SK-N-SH treated with all-trans-retinoic acid at 6 μM for 48 hours (cell line): ENCODE measurements around the gene DHRS7B.

Experiments used
- ATAC-seq: fragments of 200-7000 bp; cut with Tn5 transposase; 3 replicates; pipeline ENCODE4 v1.9.1; 2020; ENCODE audit warnings: mild to moderate bottlenecking, moderate library complexity
- ARNTL ChIP-seq: fragments of 450-650 bp; formaldehyde crosslinking; IDR thresholded peaks from 2 replicates; pipeline ENCODE4 v1.5.0; 2020; ENCODE audit warnings: low read depth, mild to moderate bottlenecking, moderate library complexity, borderline replicate concordance
- GLIS3 ChIP-seq: fragments of 250-450 bp; sonication (Bioruptor Pico); IDR thresholded peaks from 2 replicates; pipeline ENCODE4 v1.5.0; 2020; ENCODE audit warnings: mild to moderate bottlenecking, moderate library complexity
- ISL1 ChIP-seq: fragments of 250-450 bp; sonication (Bioruptor Pico); IDR thresholded peaks from 2 replicates; pipeline ENCODE4 v2.1.2; 2022; ENCODE audit warnings: mild to moderate bottlenecking, moderate library complexity
- OSR1 ChIP-seq: fragments of 250-450 bp; sonication (Bioruptor Pico); IDR thresholded peaks from 2 replicates; pipeline ENCODE4 v1.8.0; 2022; ENCODE audit warnings: moderate library complexity, mild to moderate bottlenecking, inconsistent platforms
- PPARA ChIP-seq: fragments of 250-450 bp; sonication (Bioruptor Pico); IDR thresholded peaks from 2 replicates; pipeline ENCODE4 v1.5.0; 2020; ENCODE audit warnings: mild to moderate bottlenecking, borderline replicate concordance
- SNAI2 ChIP-seq: fragments of 250-450 bp; sonication (Bioruptor Pico); IDR thresholded peaks from 2 replicates; pipeline ENCODE4 v1.5.0; 2020; ENCODE audit warnings: mild to moderate bottlenecking, moderate library complexity
- TCF4 ChIP-seq: fragments of 250-450 bp; sonication (Bioruptor Pico); IDR thresholded peaks from 2 replicates; pipeline ENCODE4 v1.8.0; 2021; ENCODE audit warnings: mild to moderate bottlenecking, moderate library complexity, borderline replicate concordance
- TOX ChIP-seq: fragments of 250-450 bp; sonication (Bioruptor Pico); IDR thresholded peaks from 2 replicates; pipeline ENCODE4 v1.8.0; 2021; ENCODE audit warnings: mild to moderate bottlenecking, moderate library complexity, borderline replicate concordance
- ZC3H10 ChIP-seq: fragments of 250-450 bp; sonication (Bioruptor Pico); IDR thresholded peaks from 2 replicates; pipeline ENCODE4 v1.5.1; 2021; ENCODE audit warnings: mild to moderate bottlenecking, moderate library complexity
- ZFP3 ChIP-seq: fragments of 250-450 bp; sonication (Bioruptor Pico); IDR thresholded peaks from 2 replicates; pipeline ENCODE4 v1.5.0; 2020; ENCODE audit warnings: mild to moderate bottlenecking, moderate library complexity
- ZFP30 ChIP-seq: fragments of 450-650 bp; formaldehyde crosslinking; IDR thresholded peaks from 2 replicates; pipeline ENCODE4 v1.5.0; 2022; ENCODE audit warnings: mild to moderate bottlenecking, moderate library complexity
- ZNF565 ChIP-seq: fragments of 450-650 bp; formaldehyde crosslinking; conservative IDR thresholded peaks from 2 replicates; pipeline ENCODE4 v1.5.0; 2020; ENCODE audit warnings: low read depth, mild to moderate bottlenecking, moderate library complexity
- ZNF70 ChIP-seq: fragments of 450-650 bp; formaldehyde crosslinking; IDR thresholded peaks from 2 replicates; pipeline ENCODE4 v1.5.0; 2020; ENCODE audit warnings: mild to moderate bottlenecking, moderate library complexity
- ZNF8 ChIP-seq: fragments of 450-650 bp; formaldehyde crosslinking; IDR thresholded peaks from 2 replicates; pipeline ENCODE4 v1.5.0; 2020; ENCODE audit warnings: mild to moderate bottlenecking, moderate library complexity
- TF ChIP-seq, protein P1 (sequence below): fragments of 250-450 bp; sonication (Bioruptor Pico); IDR thresholded peaks from 2 replicates; pipeline ENCODE4 v1.8.0; 2020; ENCODE audit warnings: mild to moderate bottlenecking, moderate library complexity, borderline replicate concordance
- TF ChIP-seq, protein P2 (sequence below): fragments of 250-450 bp; sonication (Bioruptor Pico); IDR thresholded peaks from 2 replicates; pipeline ENCODE4 v1.5.1; 2021; ENCODE audit warnings: mild to moderate bottlenecking, moderate library complexity
- TF ChIP-seq, protein P3 (sequence below): fragments of 250-450 bp; sonication (Bioruptor Pico); IDR thresholded peaks from 2 replicates; pipeline ENCODE4 v1.8.0; 2021; ENCODE audit warnings: low read depth, mild to moderate bottlenecking, moderate library complexity, borderline replicate concordance
- TF ChIP-seq, protein P4 (sequence below): fragments of 250-450 bp; sonication (Bioruptor Pico); IDR thresholded peaks from 2 replicates; pipeline ENCODE4 v1.5.1; 2020; ENCODE audit warnings: low read depth, mild to moderate bottlenecking, moderate library complexity
- TF ChIP-seq, protein P5 (sequence below): fragments of 250-450 bp; sonication (Bioruptor Pico); IDR thresholded peaks from 2 replicates; pipeline ENCODE4 v1.5.0; 2020; ENCODE audit warnings: mild to moderate bottlenecking, moderate library complexity

Gene DHRS7B

DNA sequence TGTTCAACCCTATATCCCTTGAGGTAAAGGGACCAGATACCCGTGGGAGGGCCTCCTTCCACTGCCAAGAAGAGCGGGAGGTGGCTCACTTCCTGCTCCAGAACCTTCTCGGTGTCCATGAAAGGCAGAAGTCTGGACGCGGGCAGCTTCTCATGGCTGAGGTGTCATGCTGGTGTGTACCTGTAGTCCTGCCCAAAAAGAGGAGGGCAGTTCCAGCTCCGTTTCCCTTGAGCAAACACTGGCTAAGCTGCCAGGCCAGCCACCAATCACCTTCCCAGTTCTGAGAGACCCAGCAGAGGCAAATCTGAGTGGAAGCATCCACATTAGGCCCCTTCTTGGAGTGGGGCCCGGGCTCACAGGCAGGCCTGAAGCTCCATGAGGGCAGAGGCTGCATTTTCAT is 81.6 kb downstream of the DHRS7B start:
- ATAC-seq, result no peak
- TF ChIP-seq ZFP3 (CRISPR knock-in tag), result no peak
- no peak for TF ChIP-seq TOX (CRISPR knock-in tag)
- TF ChIP-seq, protein P1, sequence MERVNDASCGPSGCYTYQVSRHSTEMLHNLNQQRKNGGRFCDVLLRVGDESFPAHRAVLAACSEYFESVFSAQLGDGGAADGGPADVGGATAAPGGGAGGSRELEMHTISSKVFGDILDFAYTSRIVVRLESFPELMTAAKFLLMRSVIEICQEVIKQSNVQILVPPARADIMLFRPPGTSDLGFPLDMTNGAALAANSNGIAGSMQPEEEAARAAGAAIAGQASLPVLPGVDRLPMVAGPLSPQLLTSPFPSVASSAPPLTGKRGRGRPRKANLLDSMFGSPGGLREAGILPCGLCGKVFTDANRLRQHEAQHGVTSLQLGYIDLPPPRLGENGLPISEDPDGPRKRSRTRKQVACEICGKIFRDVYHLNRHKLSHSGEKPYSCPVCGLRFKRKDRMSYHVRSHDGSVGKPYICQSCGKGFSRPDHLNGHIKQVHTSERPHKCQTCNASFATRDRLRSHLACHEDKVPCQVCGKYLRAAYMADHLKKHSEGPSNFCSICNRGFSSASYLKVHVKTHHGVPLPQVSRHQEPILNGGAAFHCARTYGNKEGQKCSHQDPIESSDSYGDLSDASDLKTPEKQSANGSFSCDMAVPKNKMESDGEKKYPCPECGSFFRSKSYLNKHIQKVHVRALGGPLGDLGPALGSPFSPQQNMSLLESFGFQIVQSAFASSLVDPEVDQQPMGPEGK (CRISPR knock-in tag), result no peak
- no peak for TF ChIP-seq TCF4 (CRISPR knock-in tag)
- no peak for TF ChIP-seq ZC3H10 (CRISPR knock-in tag)

DNA sequence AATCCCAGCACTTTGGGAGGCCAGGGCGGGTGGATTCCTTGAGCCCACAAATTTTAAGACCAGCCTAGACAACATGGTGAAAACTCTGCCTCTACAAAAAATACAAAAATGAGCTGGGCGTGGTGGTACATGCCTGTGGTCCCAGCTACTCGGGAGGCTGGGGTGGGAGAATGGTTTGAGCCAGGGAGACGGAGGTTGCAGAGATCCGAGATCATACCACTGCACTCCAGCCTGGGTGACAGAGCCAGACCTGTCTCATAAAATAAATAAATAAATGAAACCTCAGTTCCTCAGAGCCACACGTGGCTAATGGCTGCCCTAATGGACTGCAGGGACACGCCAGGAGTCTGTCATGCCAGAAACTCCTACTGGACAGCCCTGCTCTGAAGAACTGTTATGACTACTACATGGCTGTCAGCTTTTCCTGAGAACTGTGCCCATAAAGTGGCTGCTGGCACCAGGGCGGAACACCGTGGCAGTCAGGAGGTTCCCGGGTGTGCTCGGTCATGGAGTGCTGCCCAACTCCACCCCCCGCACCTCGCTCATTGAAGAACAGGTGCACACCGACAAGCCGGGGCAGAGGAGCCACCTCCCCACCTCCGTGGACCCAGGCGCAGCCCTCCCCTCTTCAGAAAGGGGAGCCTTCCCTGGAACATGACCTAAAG is 82.9 kb downstream of the DHRS7B start:
- ATAC-seq, result no peak
- TF ChIP-seq ARNTL (CRISPR knock-in tag), result no peak
- TF ChIP-seq, protein P2, sequence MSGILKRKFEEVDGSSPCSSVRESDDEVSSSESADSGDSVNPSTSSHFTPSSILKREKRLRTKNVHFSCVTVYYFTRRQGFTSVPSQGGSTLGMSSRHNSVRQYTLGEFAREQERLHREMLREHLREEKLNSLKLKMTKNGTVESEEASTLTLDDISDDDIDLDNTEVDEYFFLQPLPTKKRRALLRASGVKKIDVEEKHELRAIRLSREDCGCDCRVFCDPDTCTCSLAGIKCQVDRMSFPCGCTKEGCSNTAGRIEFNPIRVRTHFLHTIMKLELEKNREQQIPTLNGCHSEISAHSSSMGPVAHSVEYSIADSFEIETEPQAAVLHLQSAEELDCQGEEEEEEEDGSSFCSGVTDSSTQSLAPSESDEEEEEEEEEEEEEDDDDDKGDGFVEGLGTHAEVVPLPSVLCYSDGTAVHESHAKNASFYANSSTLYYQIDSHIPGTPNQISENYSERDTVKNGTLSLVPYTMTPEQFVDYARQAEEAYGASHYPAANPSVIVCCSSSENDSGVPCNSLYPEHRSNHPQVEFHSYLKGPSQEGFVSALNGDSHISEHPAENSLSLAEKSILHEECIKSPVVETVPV (CRISPR knock-in tag), result no peak
- TF ChIP-seq, all 23 proteins: peak for 0

DNA sequence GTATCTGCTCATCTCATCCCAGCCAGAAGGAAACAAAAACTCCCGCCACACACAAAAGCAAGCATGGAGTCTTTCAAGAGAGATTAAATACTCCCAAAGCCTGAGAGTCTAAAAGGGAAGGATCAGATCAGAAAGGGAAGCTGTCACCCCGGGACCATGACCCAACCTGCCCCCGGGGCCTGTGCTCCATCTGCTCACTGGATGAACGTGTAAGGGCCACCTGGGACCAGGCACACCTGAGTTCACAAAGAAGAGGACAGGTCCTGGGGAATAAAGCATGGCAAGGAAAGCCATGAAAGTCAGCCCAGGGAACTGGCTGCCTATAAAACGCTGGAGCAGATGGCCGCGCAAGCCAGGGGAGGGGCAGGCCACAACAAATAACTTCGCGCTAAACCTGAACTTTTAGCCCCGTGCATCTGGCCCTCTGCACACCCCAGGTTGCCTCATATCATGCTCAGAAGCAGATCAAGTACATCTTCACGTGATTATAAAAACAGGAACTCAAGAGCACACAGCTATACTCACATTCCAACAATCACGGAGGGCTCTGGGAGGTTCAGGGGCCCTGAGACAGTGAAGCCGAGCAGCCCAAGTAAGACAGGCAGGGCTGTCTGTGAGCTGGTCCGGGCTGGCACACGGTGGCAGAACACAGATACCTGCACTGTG is 83.8 kb downstream of the DHRS7B start:
- ATAC-seq, result no peak
- no peak for TF ChIP-seq TCF4 (CRISPR knock-in tag)
- no peak for TF ChIP-seq ZNF565
- TF ChIP-seq TOX (CRISPR knock-in tag), result no peak
- no peak for TF ChIP-seq GLIS3 (CRISPR knock-in tag)

DNA sequence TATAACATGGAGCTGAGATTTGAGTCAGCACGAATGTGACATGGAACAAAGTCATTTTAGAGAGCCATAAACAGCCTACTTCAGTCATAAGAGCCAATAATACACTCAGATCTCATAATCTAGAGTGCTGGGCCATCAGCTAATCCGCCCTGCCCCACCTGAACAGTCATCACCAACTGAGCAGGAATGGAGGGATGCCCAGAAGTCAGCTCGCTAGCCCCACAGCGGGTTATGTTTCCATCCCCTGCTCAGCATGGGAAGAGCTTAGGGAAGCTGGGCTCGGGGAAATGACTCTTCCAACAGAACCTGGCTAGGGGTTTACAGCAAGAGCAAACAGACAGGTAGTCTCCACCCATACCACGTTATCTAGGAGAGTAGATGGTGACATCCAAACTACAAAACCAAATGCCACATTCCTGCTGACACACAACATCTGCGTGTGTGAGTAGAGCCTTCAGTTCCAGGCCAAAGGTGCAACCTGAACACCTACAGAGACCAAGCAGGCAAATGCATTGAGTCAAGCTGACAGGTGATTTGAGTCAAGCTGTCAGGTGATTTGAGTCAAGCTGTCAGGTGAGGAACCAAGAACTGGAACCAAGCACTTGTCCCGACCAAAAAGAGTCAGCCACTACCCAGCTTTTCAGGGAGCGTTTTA is 85.2 kb downstream of the DHRS7B start:
- TF ChIP-seq TCF4 (CRISPR knock-in tag) (no peak), ISL1 (CRISPR knock-in tag) (no peak), ARNTL (CRISPR knock-in tag) (no peak), ZFP30 (CRISPR knock-in tag) (no peak), GLIS3 (CRISPR knock-in tag) (no peak), OSR1 (CRISPR knock-in tag) (no peak), ZNF70 (CRISPR knock-in tag) (no peak), PPARA (CRISPR knock-in tag) (no peak), ZNF565 (no peak), ZFP3 (CRISPR knock-in tag) (no peak), ZC3H10 (CRISPR knock-in tag) (no peak), SNAI2 (no peak), ZNF8 (CRISPR knock-in tag) (no peak)
- TF ChIP-seq, protein P3, sequence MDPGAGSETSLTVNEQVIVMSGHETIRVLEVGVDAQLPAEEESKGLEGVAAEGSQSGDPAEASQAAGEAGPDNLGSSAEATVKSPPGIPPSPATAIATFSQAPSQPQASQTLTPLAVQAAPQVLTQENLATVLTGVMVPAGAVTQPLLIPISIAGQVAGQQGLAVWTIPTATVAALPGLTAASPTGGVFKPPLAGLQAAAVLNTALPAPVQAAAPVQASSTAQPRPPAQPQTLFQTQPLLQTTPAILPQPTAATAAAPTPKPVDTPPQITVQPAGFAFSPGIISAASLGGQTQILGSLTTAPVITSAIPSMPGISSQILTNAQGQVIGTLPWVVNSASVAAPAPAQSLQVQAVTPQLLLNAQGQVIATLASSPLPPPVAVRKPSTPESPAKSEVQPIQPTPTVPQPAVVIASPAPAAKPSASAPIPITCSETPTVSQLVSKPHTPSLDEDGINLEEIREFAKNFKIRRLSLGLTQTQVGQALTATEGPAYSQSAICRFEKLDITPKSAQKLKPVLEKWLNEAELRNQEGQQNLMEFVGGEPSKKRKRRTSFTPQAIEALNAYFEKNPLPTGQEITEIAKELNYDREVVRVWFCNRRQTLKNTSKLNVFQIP (CRISPR knock-in tag), result no peak
- TF ChIP-seq, protein P4, sequence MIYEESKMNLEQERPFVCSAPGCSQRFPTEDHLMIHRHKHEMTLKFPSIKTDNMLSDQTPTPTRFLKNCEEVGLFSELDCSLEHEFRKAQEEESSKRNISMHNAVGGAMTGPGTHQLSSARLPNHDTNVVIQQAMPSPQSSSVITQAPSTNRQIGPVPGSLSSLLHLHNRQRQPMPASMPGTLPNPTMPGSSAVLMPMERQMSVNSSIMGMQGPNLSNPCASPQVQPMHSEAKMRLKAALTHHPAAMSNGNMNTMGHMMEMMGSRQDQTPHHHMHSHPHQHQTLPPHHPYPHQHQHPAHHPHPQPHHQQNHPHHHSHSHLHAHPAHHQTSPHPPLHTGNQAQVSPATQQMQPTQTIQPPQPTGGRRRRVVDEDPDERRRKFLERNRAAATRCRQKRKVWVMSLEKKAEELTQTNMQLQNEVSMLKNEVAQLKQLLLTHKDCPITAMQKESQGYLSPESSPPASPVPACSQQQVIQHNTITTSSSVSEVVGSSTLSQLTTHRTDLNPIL (CRISPR knock-in tag), result no peak
- TF ChIP-seq, protein P5, sequence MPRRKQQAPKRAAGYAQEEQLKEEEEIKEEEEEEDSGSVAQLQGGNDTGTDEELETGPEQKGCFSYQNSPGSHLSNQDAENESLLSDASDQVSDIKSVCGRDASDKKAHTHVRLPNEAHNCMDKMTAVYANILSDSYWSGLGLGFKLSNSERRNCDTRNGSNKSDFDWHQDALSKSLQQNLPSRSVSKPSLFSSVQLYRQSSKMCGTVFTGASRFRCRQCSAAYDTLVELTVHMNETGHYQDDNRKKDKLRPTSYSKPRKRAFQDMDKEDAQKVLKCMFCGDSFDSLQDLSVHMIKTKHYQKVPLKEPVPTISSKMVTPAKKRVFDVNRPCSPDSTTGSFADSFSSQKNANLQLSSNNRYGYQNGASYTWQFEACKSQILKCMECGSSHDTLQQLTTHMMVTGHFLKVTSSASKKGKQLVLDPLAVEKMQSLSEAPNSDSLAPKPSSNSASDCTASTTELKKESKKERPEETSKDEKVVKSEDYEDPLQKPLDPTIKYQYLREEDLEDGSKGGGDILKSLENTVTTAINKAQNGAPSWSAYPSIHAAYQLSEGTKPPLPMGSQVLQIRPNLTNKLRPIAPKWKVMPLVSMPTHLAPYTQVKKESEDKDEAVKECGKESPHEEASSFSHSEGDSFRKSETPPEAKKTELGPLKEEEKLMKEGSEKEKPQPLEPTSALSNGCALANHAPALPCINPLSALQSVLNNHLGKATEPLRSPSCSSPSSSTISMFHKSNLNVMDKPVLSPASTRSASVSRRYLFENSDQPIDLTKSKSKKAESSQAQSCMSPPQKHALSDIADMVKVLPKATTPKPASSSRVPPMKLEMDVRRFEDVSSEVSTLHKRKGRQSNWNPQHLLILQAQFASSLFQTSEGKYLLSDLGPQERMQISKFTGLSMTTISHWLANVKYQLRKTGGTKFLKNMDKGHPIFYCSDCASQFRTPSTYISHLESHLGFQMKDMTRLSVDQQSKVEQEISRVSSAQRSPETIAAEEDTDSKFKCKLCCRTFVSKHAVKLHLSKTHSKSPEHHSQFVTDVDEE (CRISPR knock-in tag), result no peak
- TF ChIP-seq, protein P2 (CRISPR knock-in tag), result no peak
- TF ChIP-seq, protein P1 (CRISPR knock-in tag), result no peak
- TF ChIP-seq, all 23 proteins: peak for 0
- ATAC-seq, result no peak
